ENCODE results near the gene PALLD.

The PALLD gene

GRCh38 chr4:168741281-168742173 is 244.7 kb downstream of the PALLD start:
- no peak overlapping the region for H3K4me3 ChIP-seq (ENCODE audit: control insufficient read depth, low read depth, low read length)
- TF ChIP-seq CTCF (IDR thresholded peaks at IDR 0.05; ENCODE audit: control insufficient read depth, insufficient read depth, low read depth, low read length, missing control alignments) = no peak
- no peak for DNase-seq (ENCODE audit: low read depth)

GRCh38 chr4:168743131-168743530 is 246.3 kb downstream of the PALLD start:
- no peak for TF ChIP-seq CTCF (IDR thresholded peaks at IDR 0.05; ENCODE audit: control insufficient read depth, insufficient read depth, low read depth, low read length, missing control alignments)
- H3K4me3 ChIP-seq (ENCODE audit: control insufficient read depth, low read depth, low read length) = no peak overlapping the region
- no peak for DNase-seq (ENCODE audit: low read depth)

GRCh38 chr4:168743601-168744000 is 246.7 kb downstream of the PALLD start:
- no peak for TF ChIP-seq CTCF (IDR thresholded peaks at IDR 0.05; ENCODE audit: control insufficient read depth, insufficient read depth, low read depth, low read length, missing control alignments)
- H3K4me3 ChIP-seq (ENCODE audit: control insufficient read depth, low read depth, low read length) = no peak overlapping the region
- no peak for DNase-seq (ENCODE audit: low read depth)

DNA sequence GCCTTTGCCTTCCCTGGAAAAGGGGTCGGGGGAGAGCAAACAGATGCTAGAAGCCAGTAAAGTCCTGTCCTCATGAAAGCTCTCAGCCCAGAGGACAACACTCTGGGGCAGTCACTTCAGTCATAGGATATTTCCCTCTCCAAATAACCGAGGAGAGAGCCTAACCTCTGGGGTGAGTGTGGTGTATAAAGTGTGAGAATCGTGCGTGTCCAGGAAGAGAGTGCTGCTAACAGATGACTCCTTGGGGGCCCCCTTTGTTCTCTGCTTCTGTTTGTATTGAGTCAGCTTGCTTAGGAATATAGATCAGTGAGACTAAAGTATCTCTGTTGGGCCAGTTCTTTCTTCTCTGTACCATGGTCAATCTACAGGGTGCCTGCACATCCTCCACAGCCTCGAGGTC is 247.2 kb downstream of the PALLD start:
- no peak overlapping the region for H3K4me3 ChIP-seq (ENCODE audit: control insufficient read depth, low read depth, low read length)
- DNase-seq (ENCODE audit: low read depth) = no peak
- TF ChIP-seq CTCF (IDR thresholded peaks at IDR 0.05; ENCODE audit: control insufficient read depth, insufficient read depth, low read depth, low read length, missing control alignments) = no peak

- no peak for TF ChIP-seq CTCF (IDR thresholded peaks at IDR 0.05; ENCODE audit: control insufficient read depth, insufficient read depth, low read depth, low read length, missing control alignments)
- H3K4me3 ChIP-seq (ENCODE audit: control insufficient read depth, low read depth, low read length) = no peak overlapping the region
- DNase-seq (ENCODE audit: low read depth) = no peak
Measured at GRCh38 chr4:168748807-168749206, 252.0 kb downstream of the PALLD start.

DNA sequence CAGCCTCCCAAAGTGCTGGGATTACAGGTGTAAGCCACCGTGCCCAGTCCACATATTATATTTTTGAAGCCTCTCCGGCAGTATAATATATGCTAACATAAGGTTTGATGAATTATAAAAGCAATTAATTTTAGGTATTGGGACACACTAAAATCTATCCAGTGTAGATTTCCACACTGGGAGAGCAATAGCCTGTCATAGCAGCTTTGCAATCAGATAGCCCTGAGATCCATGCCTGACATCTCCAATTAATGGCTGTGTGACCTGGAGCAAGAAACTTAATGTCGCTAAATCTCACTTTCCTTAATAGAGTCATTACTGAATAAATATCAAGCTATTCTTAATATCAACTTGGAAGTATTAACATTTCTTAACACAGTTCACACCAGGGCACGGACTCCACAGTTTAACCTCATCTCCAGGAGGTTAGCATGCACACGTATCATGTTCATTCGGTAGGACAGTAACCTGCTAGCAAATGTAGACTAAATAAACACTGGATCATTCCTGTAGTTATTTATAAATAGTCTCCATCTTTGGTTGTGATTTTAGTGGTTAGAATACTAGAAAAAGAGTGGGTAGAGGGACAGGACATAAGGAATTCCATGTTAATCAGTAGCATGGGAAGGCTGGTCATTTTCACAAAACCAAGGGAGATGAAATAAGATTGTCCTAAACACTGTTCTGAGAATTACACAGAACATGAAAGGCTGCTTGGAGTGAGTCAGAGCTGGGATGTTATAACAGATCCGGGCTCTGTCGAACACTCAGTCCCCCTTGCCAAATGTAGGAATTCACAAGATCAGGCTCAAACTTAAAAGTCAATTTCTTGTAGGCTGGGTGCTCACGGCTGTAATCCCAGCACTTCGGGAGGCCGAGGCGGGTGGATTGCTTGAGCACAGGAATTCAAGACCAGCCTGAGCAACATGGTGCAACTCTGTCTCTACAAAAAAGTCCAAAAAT is 254.7 kb downstream of the PALLD start:
- no peak overlapping the region for H3K4me3 ChIP-seq (ENCODE audit: control insufficient read depth, low read depth, low read length)
- no peak for TF ChIP-seq CTCF (IDR thresholded peaks at IDR 0.05; ENCODE audit: control insufficient read depth, insufficient read depth, low read depth, low read length, missing control alignments)
- DNase-seq (ENCODE audit: low read depth) = peak; percentile 45
